IPS DF 4.7 (cell line): ENCODE data around the gene PEAK3.

Source experiments
- DNase-seq: peaks from one replicate; pipeline ENCODE4 v3.0.0-alpha.2; 2013; ENCODE audit warnings: low spot score; ENCODE audit errors: extremely low read depth

Gene PEAK3

DNA sequence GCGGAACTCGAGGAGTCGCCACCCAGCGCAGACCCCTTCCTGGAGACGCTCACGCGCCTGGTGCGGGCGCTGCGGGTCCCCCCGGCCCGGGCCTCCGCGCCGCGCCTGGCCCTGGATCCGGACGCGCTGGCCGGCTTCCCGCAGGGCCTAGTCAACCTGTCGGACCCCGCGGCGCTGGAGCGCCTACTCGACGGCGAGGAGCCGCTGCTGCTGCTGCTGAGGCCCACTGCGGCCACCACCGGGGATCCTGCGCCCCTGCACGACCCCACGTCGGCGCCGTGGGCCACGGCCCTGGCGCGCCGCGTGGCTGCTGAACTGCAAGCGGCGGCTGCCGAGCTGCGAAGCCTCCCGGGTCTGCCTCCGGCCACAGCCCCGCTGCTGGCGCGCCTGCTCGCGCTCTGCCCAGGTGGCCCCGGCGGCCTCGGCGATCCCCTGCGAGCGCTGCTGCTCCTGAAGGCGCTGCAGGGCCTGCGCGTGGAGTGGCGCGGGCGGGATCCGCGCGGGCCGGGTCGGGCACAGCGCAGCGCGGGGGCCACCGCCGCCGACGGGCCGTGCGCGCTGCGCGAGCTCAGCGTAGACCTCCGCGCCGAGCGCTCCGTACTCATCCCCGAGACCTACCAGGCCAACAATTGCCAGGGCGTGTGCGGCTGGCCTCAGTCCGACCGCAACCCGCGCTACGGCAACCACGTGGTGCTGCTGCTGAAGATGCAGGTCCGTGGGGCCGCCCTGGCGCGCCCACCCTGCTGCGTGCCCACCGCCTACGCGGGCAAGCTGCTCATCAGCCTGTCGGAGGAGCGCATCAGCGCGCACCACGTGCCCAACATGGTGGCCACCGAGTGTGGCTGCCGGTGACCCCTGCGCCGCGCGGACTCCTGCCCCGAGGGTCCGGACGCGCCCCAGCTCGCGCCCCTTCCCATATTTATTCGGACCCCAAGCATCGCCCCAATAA lies 30.6 kb downstream of the PEAK3 start:
- no peak for DNase-seq

- no peak for DNase-seq
Measured at GRCh38 chr19:2250766-2251105, 31.2 kb downstream of the PEAK3 start.

- no peak for DNase-seq
Measured at GRCh38 chr19:2249880-2250765, 31.9 kb downstream of the PEAK3 start.

- no peak for DNase-seq
Measured at GRCh38 chr19:2249010-2249866, 32.7 kb downstream of the PEAK3 start, which contains the start of gene AMH. TSS of gene AMH (plus strand) at chr19:2249323. CDS start at chr19:2249333, 10 bp downstream.

DNA sequence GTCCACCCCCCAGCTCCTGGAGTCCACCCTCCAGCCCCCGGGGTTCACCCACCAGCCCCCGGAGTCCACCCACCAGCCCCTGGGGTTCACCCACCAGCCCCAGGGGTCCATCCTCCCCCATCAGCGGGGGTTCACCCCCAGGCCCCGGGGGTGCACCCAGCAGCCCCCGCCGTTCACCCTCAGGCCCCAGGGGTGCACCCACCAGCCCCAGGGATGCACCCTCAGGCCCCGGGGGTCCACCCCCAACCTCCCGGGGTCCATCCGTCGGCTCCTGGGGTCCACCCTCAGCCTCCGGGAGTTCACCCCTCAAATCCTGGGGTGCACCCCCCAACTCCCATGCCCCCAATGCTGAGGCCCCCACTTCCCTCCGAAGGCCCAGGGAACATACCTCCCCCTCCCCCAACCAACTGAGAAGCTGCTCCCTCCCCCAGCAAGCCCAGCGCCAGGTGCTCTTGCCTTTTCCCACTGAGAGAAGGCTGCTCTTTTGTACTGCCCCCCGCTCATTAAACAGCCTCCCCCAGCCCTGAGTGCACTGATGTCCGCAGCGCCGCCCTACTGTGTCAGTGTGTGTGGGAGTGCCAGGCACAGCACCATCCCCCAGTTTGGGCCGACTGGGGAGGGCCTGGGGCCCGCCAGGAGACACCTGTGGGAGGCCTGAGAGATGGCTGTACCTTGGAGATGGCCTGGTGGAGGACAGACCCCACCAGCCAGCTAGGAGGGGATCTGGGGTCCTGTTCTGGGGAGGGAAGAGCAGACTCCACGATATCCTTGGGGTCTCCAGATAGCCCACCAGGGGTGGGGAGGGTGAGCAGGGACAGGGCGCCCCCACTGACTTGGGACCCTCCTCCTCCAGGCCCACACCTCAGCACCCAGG lies 33.6 kb downstream of the PEAK3 start:
- no peak for DNase-seq

DNA sequence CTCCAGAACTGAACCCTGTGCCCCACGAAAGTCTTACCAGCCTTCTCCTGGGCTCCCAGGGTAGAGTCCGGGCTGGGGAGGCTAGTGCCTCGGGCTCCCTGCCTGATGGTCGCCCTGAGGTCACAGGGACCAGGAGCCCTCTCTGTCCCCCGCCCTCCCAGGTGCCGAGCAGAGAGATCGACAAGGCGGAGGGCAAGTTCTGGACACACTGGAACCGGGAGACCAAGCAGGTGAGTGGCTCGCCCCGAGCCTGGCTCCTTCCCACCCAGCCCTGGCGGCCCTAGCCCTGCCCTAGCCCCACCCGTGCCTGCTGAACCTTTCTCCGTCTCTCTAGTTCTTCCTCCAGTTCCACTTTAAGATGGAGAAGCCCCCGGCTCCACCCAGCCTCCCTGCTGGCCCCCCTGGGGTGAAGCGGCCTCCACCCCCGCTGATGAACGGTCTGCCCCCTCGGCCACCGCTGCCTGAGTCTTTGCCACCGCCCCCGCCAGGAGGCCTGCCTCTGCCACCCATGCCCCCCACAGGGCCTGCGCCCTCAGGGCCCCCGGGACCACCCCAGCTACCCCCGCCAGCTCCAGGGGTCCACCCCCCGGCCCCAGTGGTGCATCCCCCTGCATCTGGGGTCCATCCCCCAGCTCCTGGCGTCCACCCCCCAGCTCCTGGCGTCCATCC lies 34.4 kb downstream of the PEAK3 start:
- DNase-seq = no peak

- DNase-seq = no peak
Measured at GRCh38 chr19:2246801-2247361, 35.1 kb downstream of the PEAK3 start.

GRCh38 chr19:2246014-2246620 lies 35.9 kb downstream of the PEAK3 start:
- DNase-seq = no peak

DNA sequence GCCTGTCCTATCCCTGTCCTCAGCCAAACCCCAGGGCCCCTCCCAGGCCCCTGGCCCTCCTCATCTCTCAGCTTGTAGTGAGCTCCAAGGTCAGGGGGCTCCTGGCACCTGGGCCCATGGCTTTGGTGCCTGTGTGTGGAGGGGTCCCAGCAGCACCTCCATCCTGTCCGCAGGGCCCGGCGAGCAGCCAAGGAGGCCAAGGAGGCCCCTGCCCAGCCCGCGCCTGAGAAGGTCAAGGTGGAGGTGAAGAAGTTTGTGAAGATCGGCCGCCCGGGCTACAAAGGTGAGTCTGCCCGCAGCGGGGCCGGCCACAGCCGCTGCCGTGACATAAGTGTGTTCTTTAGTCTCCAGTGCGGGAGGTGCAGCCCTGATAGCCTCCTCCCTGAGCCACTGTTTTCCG lies 36.7 kb downstream of the PEAK3 start:
- no peak for DNase-seq

- no peak for DNase-seq
Measured at GRCh38 chr19:2244486-2244885, 37.5 kb downstream of the PEAK3 start.

- DNase-seq = no peak
Measured at GRCh38 chr19:2244125-2244411, 37.9 kb downstream of the PEAK3 start.

GRCh38 chr19:2243274-2244124 lies 38.5 kb downstream of the PEAK3 start:
- no peak for DNase-seq

DNA sequence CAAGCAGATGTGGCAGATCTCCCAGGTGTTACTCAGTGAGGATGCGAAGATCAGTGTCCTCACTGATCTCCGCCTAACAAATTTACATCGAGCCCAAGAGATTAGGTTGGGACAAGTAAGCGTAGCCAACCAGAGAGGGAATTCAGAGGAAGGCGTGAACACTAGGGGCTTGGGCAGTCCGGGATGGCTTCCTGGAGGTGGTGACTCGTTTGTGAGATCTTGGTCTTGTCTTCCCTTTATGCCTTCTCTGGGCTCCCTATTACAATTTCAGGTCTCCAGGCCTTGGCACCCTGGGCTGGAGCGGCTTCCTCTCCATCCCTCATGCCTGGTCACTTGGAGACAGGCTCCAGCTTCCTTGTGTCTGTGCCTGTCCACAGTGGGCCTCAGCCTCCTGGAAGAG lies 39.2 kb downstream of the PEAK3 start:
- DNase-seq = no peak

GRCh38 chr19:2242092-2242537 lies 39.9 kb downstream of the PEAK3 start:
- no peak for DNase-seq

GRCh38 chr19:2240881-2241760 lies 40.9 kb downstream of the PEAK3 start:
- no peak for DNase-seq

DNA sequence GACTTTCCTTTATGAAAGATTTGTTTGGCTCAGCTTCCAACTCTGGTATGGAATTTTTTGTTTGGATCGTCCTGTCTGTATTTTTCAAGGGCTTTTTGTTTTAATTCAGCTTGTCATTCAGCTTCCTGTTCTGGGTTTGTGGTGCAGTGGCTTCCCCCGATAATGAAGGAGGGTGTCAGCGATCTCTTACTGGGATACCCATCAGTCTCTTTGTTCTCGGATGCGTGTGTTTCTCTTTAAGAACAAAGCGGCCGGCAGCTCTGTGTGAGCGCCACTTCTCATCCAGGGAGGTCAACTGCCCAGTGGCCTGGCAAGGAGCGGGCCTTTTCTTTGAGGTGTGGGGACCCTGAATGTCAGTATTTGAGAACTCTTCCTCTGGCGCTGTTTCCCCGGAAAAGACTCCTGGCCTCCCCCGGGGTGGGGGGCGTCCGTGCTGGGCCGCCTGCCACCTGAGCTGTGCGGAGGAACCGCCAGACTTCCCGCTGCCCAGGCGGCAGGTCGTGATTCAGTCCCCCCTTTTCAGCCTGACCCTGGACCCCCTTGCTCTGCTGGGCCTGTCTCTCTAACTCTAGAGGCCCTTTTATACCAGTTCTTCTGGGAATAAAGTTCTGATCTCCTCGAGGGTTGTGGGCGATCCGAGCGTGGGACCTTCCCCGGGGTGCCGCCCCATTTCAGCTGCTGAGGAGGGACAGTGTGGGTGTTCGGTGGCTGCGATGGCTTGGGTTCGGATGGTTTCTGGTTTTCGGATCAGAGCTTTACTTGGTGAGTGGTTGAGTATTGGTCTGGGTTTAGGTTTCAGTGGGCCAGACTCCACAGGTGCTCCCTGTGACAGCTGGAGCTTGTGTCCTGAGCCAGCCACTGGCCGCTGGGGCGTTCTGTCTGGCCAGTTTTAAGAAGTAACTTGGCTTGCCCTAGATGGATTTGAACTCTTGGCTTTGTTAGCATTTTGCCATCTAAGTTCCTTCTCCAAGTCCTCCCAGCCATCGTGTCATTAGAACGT lies 41.9 kb downstream of the PEAK3 start:
- no peak for DNase-seq
